ENCODE measurements around the gene LAMTOR5.

DNA sequence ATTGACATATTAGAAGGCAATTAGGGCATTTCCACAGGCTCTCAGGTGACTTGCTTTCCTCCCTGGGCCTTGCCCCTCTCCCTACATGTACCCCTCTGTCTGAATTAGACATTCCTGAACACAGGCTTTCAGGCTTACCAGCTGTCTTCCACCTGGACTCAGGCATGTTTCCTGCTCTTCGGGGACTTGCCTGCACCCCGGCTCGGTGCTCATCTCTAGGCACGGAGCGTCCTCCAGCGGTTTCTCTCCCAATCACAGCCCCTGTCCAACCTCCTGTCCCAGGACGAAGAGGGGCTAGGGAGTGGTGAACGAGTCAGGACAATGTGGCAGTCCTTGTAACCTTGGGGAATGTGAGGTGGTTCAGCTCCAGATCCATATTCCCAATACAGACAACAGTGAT, 47.7 kb upstream of the LAMTOR5 start:
- TF ChIP-seq POLR2AphosphoS5 (IDR thresholded peaks at IDR 0.05; ENCODE audit: low read depth, low read length) (no peak), TCF7L2 (IDR thresholded peaks at IDR 0.05; ENCODE audit: low read depth, low read length) (no peak), SIN3A (IDR thresholded peaks at IDR 0.05; ENCODE audit: borderline replicate concordance, insufficient read depth, low read depth, low read length) (no peak)
- TF ChIP-seq, protein P1, sequence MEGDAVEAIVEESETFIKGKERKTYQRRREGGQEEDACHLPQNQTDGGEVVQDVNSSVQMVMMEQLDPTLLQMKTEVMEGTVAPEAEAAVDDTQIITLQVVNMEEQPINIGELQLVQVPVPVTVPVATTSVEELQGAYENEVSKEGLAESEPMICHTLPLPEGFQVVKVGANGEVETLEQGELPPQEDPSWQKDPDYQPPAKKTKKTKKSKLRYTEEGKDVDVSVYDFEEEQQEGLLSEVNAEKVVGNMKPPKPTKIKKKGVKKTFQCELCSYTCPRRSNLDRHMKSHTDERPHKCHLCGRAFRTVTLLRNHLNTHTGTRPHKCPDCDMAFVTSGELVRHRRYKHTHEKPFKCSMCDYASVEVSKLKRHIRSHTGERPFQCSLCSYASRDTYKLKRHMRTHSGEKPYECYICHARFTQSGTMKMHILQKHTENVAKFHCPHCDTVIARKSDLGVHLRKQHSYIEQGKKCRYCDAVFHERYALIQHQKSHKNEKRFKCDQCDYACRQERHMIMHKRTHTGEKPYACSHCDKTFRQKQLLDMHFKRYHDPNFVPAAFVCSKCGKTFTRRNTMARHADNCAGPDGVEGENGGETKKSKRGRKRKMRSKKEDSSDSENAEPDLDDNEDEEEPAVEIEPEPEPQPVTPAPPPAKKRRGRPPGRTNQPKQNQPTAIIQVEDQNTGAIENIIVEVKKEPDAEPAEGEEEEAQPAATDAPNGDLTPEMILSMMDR (IDR thresholded peaks at IDR 0.05) = no peak
- TF ChIP-seq, protein P2, sequence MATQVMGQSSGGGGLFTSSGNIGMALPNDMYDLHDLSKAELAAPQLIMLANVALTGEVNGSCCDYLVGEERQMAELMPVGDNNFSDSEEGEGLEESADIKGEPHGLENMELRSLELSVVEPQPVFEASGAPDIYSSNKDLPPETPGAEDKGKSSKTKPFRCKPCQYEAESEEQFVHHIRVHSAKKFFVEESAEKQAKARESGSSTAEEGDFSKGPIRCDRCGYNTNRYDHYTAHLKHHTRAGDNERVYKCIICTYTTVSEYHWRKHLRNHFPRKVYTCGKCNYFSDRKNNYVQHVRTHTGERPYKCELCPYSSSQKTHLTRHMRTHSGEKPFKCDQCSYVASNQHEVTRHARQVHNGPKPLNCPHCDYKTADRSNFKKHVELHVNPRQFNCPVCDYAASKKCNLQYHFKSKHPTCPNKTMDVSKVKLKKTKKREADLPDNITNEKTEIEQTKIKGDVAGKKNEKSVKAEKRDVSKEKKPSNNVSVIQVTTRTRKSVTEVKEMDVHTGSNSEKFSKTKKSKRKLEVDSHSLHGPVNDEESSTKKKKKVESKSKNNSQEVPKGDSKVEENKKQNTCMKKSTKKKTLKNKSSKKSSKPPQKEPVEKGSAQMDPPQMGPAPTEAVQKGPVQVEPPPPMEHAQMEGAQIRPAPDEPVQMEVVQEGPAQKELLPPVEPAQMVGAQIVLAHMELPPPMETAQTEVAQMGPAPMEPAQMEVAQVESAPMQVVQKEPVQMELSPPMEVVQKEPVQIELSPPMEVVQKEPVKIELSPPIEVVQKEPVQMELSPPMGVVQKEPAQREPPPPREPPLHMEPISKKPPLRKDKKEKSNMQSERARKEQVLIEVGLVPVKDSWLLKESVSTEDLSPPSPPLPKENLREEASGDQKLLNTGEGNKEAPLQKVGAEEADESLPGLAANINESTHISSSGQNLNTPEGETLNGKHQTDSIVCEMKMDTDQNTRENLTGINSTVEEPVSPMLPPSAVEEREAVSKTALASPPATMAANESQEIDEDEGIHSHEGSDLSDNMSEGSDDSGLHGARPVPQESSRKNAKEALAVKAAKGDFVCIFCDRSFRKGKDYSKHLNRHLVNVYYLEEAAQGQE (IDR thresholded peaks at IDR 0.05; ENCODE audit: insufficient read depth in 1 of 2, low read depth in 2 of 2, low read length in 1 of 2) = no peak
